Smooth muscle cell (in vitro differentiated cells): ENCODE data around the gene TLCD3B. TPM values are rescaled to one million over a fixed set of nuclear protein-coding genes. Genes with fewer than 3 reads are reported as not detected.
A peak's percentile ranks its signal among the peaks of the same experiment; 100 is the strongest.

Experiments
- DNase-seq: peaks from one replicate; lab custom pipeline; 2025; ENCODE audit not compliant: unreplicated experiment; lab: John Stamatoyannopoulos, UW
- H2AFZ ChIP-seq: fragments of 200-600 bp; sonication (generic); 2 replicates; pipeline ENCODE4 v1.6.0; 2016; ENCODE audit warnings: antibody characterized with exemption, low read depth, mild to moderate bottlenecking
- H3F3A ChIP-seq: fragments of 200-600 bp; sonication (generic); 2 replicates; pipeline ENCODE4 v1.6.0; 2017; ENCODE audit warnings: antibody characterized with exemption, low read depth
- H3K27ac ChIP-seq: fragments of 200-600 bp; sonication (generic); 2 replicates; pipeline ENCODE4 v1.5.1; 2016; ENCODE audit warnings: low read depth, mild to moderate bottlenecking
- H3K27me3 ChIP-seq: fragments of 200-600 bp; sonication (generic); 2 replicates; pipeline ENCODE4 v1.6.1; 2016; ENCODE audit warnings: low read depth, mild to moderate bottlenecking
- H3K36me3 ChIP-seq: fragments of 200-600 bp; sonication (generic); 2 replicates; pipeline ENCODE4 v1.5.1; 2016; ENCODE audit warnings: low read depth
- H3K4me1 ChIP-seq: fragments of 200-600 bp; sonication (generic); 2 replicates; pipeline ENCODE4 v1.5.1; 2016; ENCODE audit warnings: low read depth
- H3K4me2 ChIP-seq: fragments of 200-600 bp; sonication (generic); 2 replicates; pipeline ENCODE4 v1.6.0; 2016; ENCODE audit warnings: mild to moderate bottlenecking
- H3K4me3 ChIP-seq: fragments of 200-600 bp; sonication (generic); 2 replicates; pipeline ENCODE4 v1.5.1; 2016; ENCODE audit warnings: mild to moderate bottlenecking
- H3K79me2 ChIP-seq: fragments of 200-600 bp; sonication (generic); 2 replicates; pipeline ENCODE4 v1.6.0; 2016; ENCODE audit warnings: low read depth, mild to moderate bottlenecking
- H3K9ac ChIP-seq: fragments of 200-600 bp; sonication (generic); 2 replicates; pipeline ENCODE4 v1.6.0; 2016; ENCODE audit warnings: low read depth
- H3K9me3 ChIP-seq: fragments of 200-600 bp; sonication (generic); replicated peaks from 2 replicates; pipeline ENCODE4 v1.5.1; 2016; ENCODE audit warnings: low read depth
- H4K20me1 ChIP-seq: fragments of 200-600 bp; sonication (generic); 2 replicates; pipeline ENCODE4 v1.6.0; 2016; ENCODE audit warnings: low read depth
- CTCF ChIP-seq: fragments of 200-600 bp; sonication (generic); IDR thresholded peaks from 2 replicates; pipeline ENCODE4 v1.5.1; 2017; ENCODE audit warnings: borderline replicate concordance, mild to moderate bottlenecking, antibody characterized with exemption; ENCODE audit not compliant: insufficient read depth, poor library complexity, severe bottlenecking
- WGBS: methylation state at CpG from one replicate; pipeline ENCODE4 v1.1.7; 2016; ENCODE audit warnings: low lambda C conversion rate; 5-methylcytosine and 5-hydroxymethylcytosine counted together
- polyA plus RNA-seq: library from polyadenylated mRNA; unstranded; fragments of >200 nt; fragmentation: Nextera tagmentation; extraction: Ambion mirVana; gene quantifications from 2 replicates; pipeline ENCODE4 v1.2.1, GENCODE V29; 2016
- total RNA-seq: library from RNA; depleted of rRNA; stranded (reverse); fragments of >200 nt; gene quantifications from 2 replicates; pipeline ENCODE4 v1.2.3, GENCODE V29; 2014

TLCD3B gene
- total and polyA plus RNA-seq, 2 experiments from 2014 or later = 0.45 to 0.48 TPM

- no peak for TF ChIP-seq CTCF
- 1% methylated on average over 87 of the region's 99 CpGs for WGBS
- Histone ChIP-seq H3K27ac (peak within 1 kb of the TSS; percentile 98), H3K4me1 (peaks cover 39% of the 10 kb centered on the region), H4K20me1 (peaks cover 47% of the 10 kb centered on the region), H3F3A (peaks cover 41% of the 10 kb centered on the region), H3K4me2 (peak within 1 kb of the TSS; percentile 98), H3K27me3 (no peaks in the 10 kb centered on the region), H2AFZ (peak within 1 kb of the TSS; percentile 53), H3K9me3 (no peaks in the 10 kb centered on the region), H3K9ac (peak within 1 kb of the TSS; percentile 99), H3K36me3 (no peaks in the 10 kb centered on the region), H3K4me3 (peak within 1 kb of the TSS; percentile 92), H3K79me2 (peaks cover 49% of the 10 kb centered on the region)
- peak; percentile 93 for DNase-seq
These were observed 34.3 kb upstream of the TLCD3B start, which contains the start of gene ALDOA for GRCh38 chr16:30065102-30065942. Gene ALDOA, plus strand, starts transcription at chr16:30065760. Its CDS starts 1,138 bp downstream, at chr16:30066898.

DNA sequence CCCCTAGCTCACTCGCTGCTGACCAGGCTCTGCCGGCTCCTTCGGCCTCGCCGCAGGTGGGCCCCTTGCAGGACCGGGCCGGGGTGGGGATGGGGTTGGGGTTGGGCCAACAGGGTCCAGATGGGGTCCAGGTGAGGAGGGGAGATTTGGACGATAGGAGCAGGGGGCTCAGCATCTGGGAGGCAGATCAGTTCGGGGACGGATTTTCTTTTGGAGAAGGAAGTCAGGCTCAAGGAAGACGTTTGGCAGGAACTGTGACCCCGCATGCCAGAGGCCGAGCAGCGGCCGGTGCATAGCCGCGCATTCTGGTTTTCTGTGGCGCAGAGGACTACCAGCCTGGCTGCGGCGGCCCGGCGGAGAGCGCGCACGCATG, 33.6 kb upstream of the TLCD3B start:
- Histone ChIP-seq H3K27ac (peak overlapping the region; percentile 98), H3F3A (peaks cover 36% of the 10 kb centered on the region), H3K27me3 (no peaks in the 10 kb centered on the region), H4K20me1 (peaks cover 41% of the 10 kb centered on the region), H3K9ac (peak overlapping the region; percentile 78), H2AFZ (peak overlapping the region; percentile 53), H3K4me2 (peak overlapping the region; percentile 98), H3K36me3 (no peaks in the 10 kb centered on the region), H3K79me2 (peaks cover 43% of the 10 kb centered on the region), H3K4me3 (peak overlapping the region; percentile 92), H3K4me1 (peaks cover 39% of the 10 kb centered on the region), H3K9me3 (no peaks in the 10 kb centered on the region)
- WGBS = 3% methylated on average over 25 of the region's 25 CpGs
- TF ChIP-seq CTCF = no peak
- no peak for DNase-seq

- no peak for DNase-seq
- TF ChIP-seq CTCF = no peak
- Histone ChIP-seq H2AFZ (peak overlapping the region; percentile 32), H3K9me3 (no peaks in the 10 kb centered on the region), H3K9ac (peak overlapping the region; percentile 78), H4K20me1 (peaks cover 35% of the 10 kb centered on the region), H3K36me3 (no peaks in the 10 kb centered on the region), H3F3A (peaks cover 32% of the 10 kb centered on the region), H3K27ac (peak overlapping the region; percentile 98), H3K4me2 (peak overlapping the region; percentile 98), H3K4me3 (peak overlapping the region; percentile 92), H3K4me1 (peaks cover 39% of the 10 kb centered on the region), H3K27me3 (no peaks in the 10 kb centered on the region), H3K79me2 (peaks cover 37% of the 10 kb centered on the region)
- 6% methylated on average over 27 of the region's 27 CpGs for whole genome bisulfite sequencing
These were observed 33.0 kb upstream of the TLCD3B start for GRCh38 chr16:30063893-30064728.
